SK-N-SH (cell line): ENCODE measurements around the gene ASCL5. TPM values are rescaled to one million over a fixed set of nuclear protein-coding genes. Genes with fewer than 3 reads are reported as not detected.

ENCODE experiments used
- CTCF ChIA-PET: fragments of 300-600, 350-600 bp; formaldehyde crosslinking; extraction: SDS; loops from one replicate; lab custom pipeline; 2021; lab: Yijun Ruan, JAX
- POLR2A ChIA-PET: fragments of 350-600 bp; sonication (Branson Sonifier 250); formaldehyde crosslinking; extraction: SDS; loops from one replicate; lab custom pipeline; 2020; ENCODE audit warnings: antibody characterized with exemption, inconsistent platforms; lab: Yijun Ruan, JAX
- DNase-seq: peaks from one replicate; pipeline ENCODE4 v3.0.0; 2012
- H2AFZ ChIP-seq: fragments of 200-600 bp; sonication (generic); 2 replicates; pipeline ENCODE4 v1.8.1; 2016; ENCODE audit warnings: antibody characterized with exemption, mild to moderate bottlenecking, low read depth
- H3F3A ChIP-seq: fragments of 200-600 bp; sonication (generic); replicated peaks from 2 replicates; pipeline ENCODE3; 2016; ENCODE audit warnings: antibody characterized with exemption, mild to moderate bottlenecking; ENCODE audit not compliant: insufficient read depth
- H3K27ac ChIP-seq, 2 experiments: fragments of 200-500 bp in 1 of 2; fragments of 200-600 bp in 1 of 2; sonication (Bioruptor generic) in 1 of 2; sonication (generic), shearing (Covaris generic) in 1 of 2; 2 replicates each; pipeline versions ENCODE4 v1.5.1 to v1.6.1; 2014 to 2016; ENCODE audit warnings: low read depth in 2 of 2, inconsistent platforms in 1 of 2, low read length in 1 of 2, mild to moderate bottlenecking in 1 of 2, mixed read lengths in 1 of 2
- H3K27me3 ChIP-seq: fragments of 200-600 bp; sonication (generic), shearing (Covaris generic); 2 replicates; pipeline ENCODE4 v1.6.1; 2016; ENCODE audit warnings: mixed run types; ENCODE audit not compliant: insufficient read depth
- H3K36me3 ChIP-seq, 2 experiments: fragments of 200-500 bp in 1 of 2; fragments of 200-600 bp in 1 of 2; sonication (Bioruptor generic) in 1 of 2; sonication (generic) in 1 of 2; replicated peaks in 1 of 2; 2 replicates each; pipeline versions ENCODE3 to v1.5.1; 2014 to 2016; ENCODE audit warnings: low read length in 1 of 2, mild to moderate bottlenecking in 1 of 2; ENCODE audit not compliant: insufficient read depth in 2 of 2, control insufficient read depth in 1 of 2
- H3K4me1 ChIP-seq, 2 experiments: fragments of 200-500 bp in 1 of 2; fragments of 200-600 bp in 1 of 2; sonication (Bioruptor generic) in 1 of 2; sonication (generic), shearing (Covaris generic) in 1 of 2; 2 replicates each; pipeline versions ENCODE4 v1.5.1 to v1.6.1; 2014 to 2016; ENCODE audit warnings: low read depth in 1 of 2, low read length in 1 of 2, mixed run types in 1 of 2; ENCODE audit not compliant: insufficient read depth in 2 of 2, control insufficient read depth in 1 of 2
- H3K4me2 ChIP-seq: fragments of 200-600 bp; sonication (generic), shearing (Covaris generic); 2 replicates; pipeline ENCODE4 v1.6.1; 2017; ENCODE audit warnings: mixed run types
- H3K4me3 ChIP-seq, 2 experiments: fragments of 200-500 bp in 1 of 2; fragments of 200-600 bp in 1 of 2; sonication (Bioruptor generic) in 1 of 2; sonication (generic), shearing (Covaris generic) in 1 of 2; 2 replicates each; pipeline versions ENCODE4 v1.5.1 to v1.8.1; 2014 to 2016; ENCODE audit warnings: low read depth in 2 of 2, inconsistent platforms in 1 of 2, low read length in 1 of 2, mild to moderate bottlenecking in 1 of 2, mixed read lengths in 1 of 2, moderate library complexity in 1 of 2
- H3K79me2 ChIP-seq: fragments of 200-600 bp; sonication (generic); 2 replicates; pipeline ENCODE4 v1.8.1; 2017; ENCODE audit warnings: mild to moderate bottlenecking; ENCODE audit not compliant: insufficient read depth
- H3K9ac ChIP-seq: fragments of 200-600 bp; sonication (generic); 2 replicates; pipeline ENCODE4 v1.6.1; 2017; ENCODE audit warnings: mixed run types
- H3K9me2 ChIP-seq: fragments of 200-600 bp; sonication (generic); 2 replicates; pipeline ENCODE4 v1.6.1; 2017; ENCODE audit warnings: mixed run types
- H3K9me3 ChIP-seq: fragments of 200-600 bp; sonication (generic); 2 replicates; pipeline ENCODE4 v1.6.1; 2017; ENCODE audit warnings: mixed run types, mild to moderate bottlenecking, moderate library complexity
- H4K20me1 ChIP-seq: fragments of 200-600 bp; sonication (generic); 2 replicates; pipeline ENCODE4 v1.6.1; 2017; ENCODE audit warnings: mild to moderate bottlenecking, mixed run types; ENCODE audit not compliant: insufficient read depth
- EP300 ChIP-seq, 2 experiments: IDR thresholded peaks; 2 replicates each; pipeline versions ENCODE4 v1.4.0 to v1.6.1; 2012; ENCODE audit warnings: borderline replicate concordance in 1 of 2, low read depth in 1 of 2, low read length in 1 of 2
- FOXJ3 ChIP-seq: sonication (generic); formaldehyde crosslinking; IDR thresholded peaks from 2 replicates; pipeline ENCODE4 v1.5.1; 2020; ENCODE audit warnings: mild to moderate bottlenecking, missing genetic modification reagents
- GABPA ChIP-seq: IDR thresholded peaks from 2 replicates; pipeline ENCODE4 v1.4.0; 2012; ENCODE audit warnings: low read depth, mild to moderate bottlenecking
- MEF2A ChIP-seq: IDR thresholded peaks from 2 replicates; pipeline ENCODE4 v1.4.0; 2012; ENCODE audit warnings: low read depth, borderline replicate concordance
- MXI1 ChIP-seq: IDR thresholded peaks from 2 replicates; pipeline ENCODE4 v1.6.1; 2012; ENCODE audit warnings: mild to moderate bottlenecking, low read depth, low read length, improper control_type of control experiment
- NFIC ChIP-seq: IDR thresholded peaks from 2 replicates; pipeline ENCODE4 v1.4.0; 2012; ENCODE audit warnings: borderline replicate concordance
- NRF1 ChIP-seq: IDR thresholded peaks from 2 replicates; pipeline ENCODE4 v1.6.1; 2012; ENCODE audit warnings: low read depth, mild to moderate bottlenecking, low read length
- PBX3 ChIP-seq: IDR thresholded peaks from 2 replicates; pipeline ENCODE4; 2012
- RAD21 ChIP-seq: IDR thresholded peaks from 2 replicates; pipeline ENCODE4 v1.6.1; 2012; ENCODE audit warnings: mild to moderate bottlenecking, low read length
- RCOR1 ChIP-seq: fragments of 150-350 bp; IDR thresholded peaks from 2 replicates; pipeline ENCODE4 v1.6.1; 2017; ENCODE audit warnings: antibody characterized with exemption, low read length
- REST ChIP-seq: IDR thresholded peaks from 2 replicates; pipeline ENCODE4 v1.6.1; 2012; ENCODE audit warnings: mild to moderate bottlenecking, low read depth, low read length, moderate library complexity
- RXRA ChIP-seq: IDR thresholded peaks from 2 replicates; pipeline ENCODE4 v1.4.0; 2012; ENCODE audit warnings: low read depth, mild to moderate bottlenecking, borderline replicate concordance
- SIN3A ChIP-seq: IDR thresholded peaks from 2 replicates; pipeline ENCODE4 v1.6.1; 2012; ENCODE audit warnings: low read depth, mild to moderate bottlenecking, low read length, moderate library complexity, borderline replicate concordance
- TCF12 ChIP-seq: IDR thresholded peaks from 2 replicates; pipeline ENCODE4 v1.4.0; 2012
- TEAD4 ChIP-seq: IDR thresholded peaks from 2 replicates; pipeline ENCODE4 v1.4.0; 2012; ENCODE audit warnings: mild to moderate bottlenecking, borderline replicate concordance; ENCODE audit not compliant: insufficient read depth
- WGBS: methylation state at CpG from one replicate; pipeline ENCODE4 v1.1.6; 2017; ENCODE audit warnings: low lambda C conversion rate; 5-methylcytosine and 5-hydroxymethylcytosine counted together
- polyA plus RNA-seq, 3 experiments: library from polyadenylated mRNA; depleted of rRNA; stranded (reverse); fragments of >200 nt; gene quantifications; 2 replicates each; pipeline ENCODE4 v1.2.3, GENCODE V29; 2012
- TF ChIP-seq, protein P1 (sequence below): IDR thresholded peaks from 2 replicates; pipeline ENCODE4 v1.4.0; 2012; ENCODE audit warnings: low read depth, borderline replicate concordance

The ASCL5 gene
- polyA plus RNA-seq, 1 of the 3 experiments (the other 2 are of a cell fraction), result not detected

DNA sequence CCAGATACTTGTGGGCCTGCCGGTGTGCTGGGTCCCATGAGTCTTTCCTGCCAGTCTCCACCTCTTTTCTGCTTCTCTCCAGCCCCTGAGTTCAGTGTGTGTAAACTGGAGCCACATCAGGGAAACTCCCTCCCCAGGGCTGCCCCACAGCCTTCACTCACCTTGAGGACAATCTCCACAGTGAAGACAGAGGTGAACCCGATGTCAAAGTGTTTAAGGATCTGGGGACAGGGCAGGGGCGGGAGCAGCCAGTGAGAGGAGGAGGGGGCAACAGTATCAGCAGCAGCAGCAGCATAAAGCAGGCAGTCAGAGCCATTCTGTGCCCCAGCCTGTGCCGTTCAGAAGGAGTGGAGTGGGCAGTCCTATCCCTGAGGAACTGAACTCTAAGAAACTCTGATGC is 58.0 kb downstream of the ASCL5 start:
- 21% methylated on average over 4 of the region's 4 CpGs for WGBS
- Histone ChIP-seq H3K4me1 (no peaks in the 10 kb centered on the region; a peak in 1 of 4 replicates), H3K9me2 (no peaks in the 10 kb centered on the region), H4K20me1 (no peaks in the 10 kb centered on the region), H3K27ac (no peak overlapping the region), H3K36me3 (no peaks in the 10 kb centered on the region), H3F3A (no peaks in the 10 kb centered on the region), H3K4me2 (no peak overlapping the region), H3K9me3 (no peaks in the 10 kb centered on the region), H3K4me3 (no peak overlapping the region), H3K27me3 (peaks cover 50% of the 10 kb centered on the region), H3K9ac (no peak overlapping the region), H2AFZ (no peak overlapping the region), H3K79me2 (no peaks in the 10 kb centered on the region)
- no peak for TF ChIP-seq RAD21
- TF ChIP-seq EP300 (IDR thresholded peaks at IDR 0.05; ENCODE audit: borderline replicate concordance in 1 of 2, low read depth in 1 of 2, low read length in 1 of 2), result no peak
- TF ChIP-seq FOXJ3 (CRISPR knock-in tag), result no peak
- no peak for TF ChIP-seq PBX3
- no peak for TF ChIP-seq REST
- no peak for TF ChIP-seq RCOR1
- no peak for TF ChIP-seq NFIC
- no peak for TF ChIP-seq GABPA
- TF ChIP-seq NRF1, result no peak
- no peak for DNase-seq
- POLR2A ChIA-PET, result no interaction called here
- CTCF ChIA-PET, result interaction anchor here (1.2 kb wide), 1 partner anchor 11 kb away, joined by 4 read pairs; no protein-coding TSS in a partner anchor

GRCh38 chr1:201066986-201067385 is 60.0 kb downstream of the ASCL5 start:
- H3K36me3 ChIP-seq, result no peaks in the 10 kb centered on the region
- no peaks in the 10 kb centered on the region; a peak in 1 of 4 replicates for H3K4me1 ChIP-seq
- DNase-seq, result no peak
- no peaks in the 10 kb centered on the region for H3K9me3 ChIP-seq
- no peak overlapping the region for H3K27ac ChIP-seq
- ChIA-PET POLR2A (no interaction called here), CTCF (interaction anchor here (0.6 to 1.5 kb wide), 4 partner anchors 20 to 94 kb away, joined by 3 to 4 read pairs (median 4); no protein-coding TSS in a partner anchor)
- H3K9me2 ChIP-seq, result no peaks in the 10 kb centered on the region
- H3F3A ChIP-seq, result no peaks in the 10 kb centered on the region
- H3K4me2 ChIP-seq, result no peak overlapping the region
- no peak overlapping the region for H2AFZ ChIP-seq
- H4K20me1 ChIP-seq, result no peaks in the 10 kb centered on the region
- peaks cover 46% of the 10 kb centered on the region for H3K27me3 ChIP-seq
- TF ChIP-seq RXRA (no peak), MXI1 (no peak), SIN3A (no peak), TCF12 (no peak), EP300 (IDR thresholded peaks at IDR 0.05; ENCODE audit: borderline replicate concordance in 1 of 2, low read depth in 1 of 2, low read length in 1 of 2) (no peak), TEAD4 (no peak), MEF2A (no peak)
- TF ChIP-seq, protein P1, sequence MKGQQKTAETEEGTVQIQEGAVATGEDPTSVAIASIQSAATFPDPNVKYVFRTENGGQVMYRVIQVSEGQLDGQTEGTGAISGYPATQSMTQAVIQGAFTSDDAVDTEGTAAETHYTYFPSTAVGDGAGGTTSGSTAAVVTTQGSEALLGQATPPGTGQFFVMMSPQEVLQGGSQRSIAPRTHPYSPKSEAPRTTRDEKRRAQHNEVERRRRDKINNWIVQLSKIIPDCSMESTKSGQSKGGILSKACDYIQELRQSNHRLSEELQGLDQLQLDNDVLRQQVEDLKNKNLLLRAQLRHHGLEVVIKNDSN, result no peak
- H3K9ac ChIP-seq, result no peak overlapping the region
- WGBS, result 28% methylated on average over 4 of the region's 4 CpGs
- no peak overlapping the region for H3K4me3 ChIP-seq
- no peaks in the 10 kb centered on the region for H3K79me2 ChIP-seq
